ENCODE data around the gene TADA3. TPM values are rescaled to one million over a fixed set of nuclear protein-coding genes. Genes with fewer than 3 reads are reported as not detected.

The TADA3 gene
- total and polyA plus RNA-seq, 9 of the 15 experiments (the other 6 are each of a cell fraction or from before 2014, with no cell fraction given), result 4.1 to 110 (median 74.8) TPM

DNA sequence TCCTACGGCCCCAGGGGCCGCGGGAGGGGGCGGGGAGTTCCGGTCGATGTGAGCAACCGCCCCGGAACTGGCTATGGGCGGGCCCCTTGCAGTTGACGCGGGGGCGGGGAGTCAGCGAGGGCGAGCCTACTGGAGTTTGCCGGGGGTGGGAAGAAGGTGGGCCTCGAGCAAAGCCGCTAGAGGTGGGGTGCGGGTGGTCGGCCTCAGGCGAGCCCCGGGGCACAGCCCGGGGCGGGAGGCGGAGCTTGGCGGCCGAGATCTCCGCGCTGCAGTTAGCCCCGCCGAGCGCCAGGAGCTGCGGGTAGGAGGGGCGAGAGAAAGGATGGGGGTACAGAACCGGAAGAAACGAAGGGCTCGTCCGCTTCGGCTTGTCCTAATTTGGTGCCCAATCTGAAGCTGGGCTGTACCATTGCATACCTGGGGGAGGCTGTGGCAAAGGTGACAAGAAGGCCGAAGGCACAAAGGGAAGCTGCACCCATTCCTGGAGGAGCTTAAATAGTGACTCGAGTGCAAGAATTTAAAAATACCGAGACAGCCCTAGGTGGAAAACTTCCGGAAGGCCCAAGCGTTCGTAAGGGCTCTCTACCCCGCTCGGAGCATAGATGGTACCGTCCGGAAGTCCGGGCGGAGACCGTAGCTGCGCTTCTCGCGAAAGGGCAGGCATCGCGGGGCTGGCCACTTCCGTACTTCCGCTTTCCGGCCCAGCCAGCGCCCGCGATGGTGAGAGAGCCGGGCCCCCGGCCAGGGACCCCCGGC is at the start of gene TADA3, which contains the start of gene ARPC4 (continued):
- TF ChIP-seq, protein P1, sequence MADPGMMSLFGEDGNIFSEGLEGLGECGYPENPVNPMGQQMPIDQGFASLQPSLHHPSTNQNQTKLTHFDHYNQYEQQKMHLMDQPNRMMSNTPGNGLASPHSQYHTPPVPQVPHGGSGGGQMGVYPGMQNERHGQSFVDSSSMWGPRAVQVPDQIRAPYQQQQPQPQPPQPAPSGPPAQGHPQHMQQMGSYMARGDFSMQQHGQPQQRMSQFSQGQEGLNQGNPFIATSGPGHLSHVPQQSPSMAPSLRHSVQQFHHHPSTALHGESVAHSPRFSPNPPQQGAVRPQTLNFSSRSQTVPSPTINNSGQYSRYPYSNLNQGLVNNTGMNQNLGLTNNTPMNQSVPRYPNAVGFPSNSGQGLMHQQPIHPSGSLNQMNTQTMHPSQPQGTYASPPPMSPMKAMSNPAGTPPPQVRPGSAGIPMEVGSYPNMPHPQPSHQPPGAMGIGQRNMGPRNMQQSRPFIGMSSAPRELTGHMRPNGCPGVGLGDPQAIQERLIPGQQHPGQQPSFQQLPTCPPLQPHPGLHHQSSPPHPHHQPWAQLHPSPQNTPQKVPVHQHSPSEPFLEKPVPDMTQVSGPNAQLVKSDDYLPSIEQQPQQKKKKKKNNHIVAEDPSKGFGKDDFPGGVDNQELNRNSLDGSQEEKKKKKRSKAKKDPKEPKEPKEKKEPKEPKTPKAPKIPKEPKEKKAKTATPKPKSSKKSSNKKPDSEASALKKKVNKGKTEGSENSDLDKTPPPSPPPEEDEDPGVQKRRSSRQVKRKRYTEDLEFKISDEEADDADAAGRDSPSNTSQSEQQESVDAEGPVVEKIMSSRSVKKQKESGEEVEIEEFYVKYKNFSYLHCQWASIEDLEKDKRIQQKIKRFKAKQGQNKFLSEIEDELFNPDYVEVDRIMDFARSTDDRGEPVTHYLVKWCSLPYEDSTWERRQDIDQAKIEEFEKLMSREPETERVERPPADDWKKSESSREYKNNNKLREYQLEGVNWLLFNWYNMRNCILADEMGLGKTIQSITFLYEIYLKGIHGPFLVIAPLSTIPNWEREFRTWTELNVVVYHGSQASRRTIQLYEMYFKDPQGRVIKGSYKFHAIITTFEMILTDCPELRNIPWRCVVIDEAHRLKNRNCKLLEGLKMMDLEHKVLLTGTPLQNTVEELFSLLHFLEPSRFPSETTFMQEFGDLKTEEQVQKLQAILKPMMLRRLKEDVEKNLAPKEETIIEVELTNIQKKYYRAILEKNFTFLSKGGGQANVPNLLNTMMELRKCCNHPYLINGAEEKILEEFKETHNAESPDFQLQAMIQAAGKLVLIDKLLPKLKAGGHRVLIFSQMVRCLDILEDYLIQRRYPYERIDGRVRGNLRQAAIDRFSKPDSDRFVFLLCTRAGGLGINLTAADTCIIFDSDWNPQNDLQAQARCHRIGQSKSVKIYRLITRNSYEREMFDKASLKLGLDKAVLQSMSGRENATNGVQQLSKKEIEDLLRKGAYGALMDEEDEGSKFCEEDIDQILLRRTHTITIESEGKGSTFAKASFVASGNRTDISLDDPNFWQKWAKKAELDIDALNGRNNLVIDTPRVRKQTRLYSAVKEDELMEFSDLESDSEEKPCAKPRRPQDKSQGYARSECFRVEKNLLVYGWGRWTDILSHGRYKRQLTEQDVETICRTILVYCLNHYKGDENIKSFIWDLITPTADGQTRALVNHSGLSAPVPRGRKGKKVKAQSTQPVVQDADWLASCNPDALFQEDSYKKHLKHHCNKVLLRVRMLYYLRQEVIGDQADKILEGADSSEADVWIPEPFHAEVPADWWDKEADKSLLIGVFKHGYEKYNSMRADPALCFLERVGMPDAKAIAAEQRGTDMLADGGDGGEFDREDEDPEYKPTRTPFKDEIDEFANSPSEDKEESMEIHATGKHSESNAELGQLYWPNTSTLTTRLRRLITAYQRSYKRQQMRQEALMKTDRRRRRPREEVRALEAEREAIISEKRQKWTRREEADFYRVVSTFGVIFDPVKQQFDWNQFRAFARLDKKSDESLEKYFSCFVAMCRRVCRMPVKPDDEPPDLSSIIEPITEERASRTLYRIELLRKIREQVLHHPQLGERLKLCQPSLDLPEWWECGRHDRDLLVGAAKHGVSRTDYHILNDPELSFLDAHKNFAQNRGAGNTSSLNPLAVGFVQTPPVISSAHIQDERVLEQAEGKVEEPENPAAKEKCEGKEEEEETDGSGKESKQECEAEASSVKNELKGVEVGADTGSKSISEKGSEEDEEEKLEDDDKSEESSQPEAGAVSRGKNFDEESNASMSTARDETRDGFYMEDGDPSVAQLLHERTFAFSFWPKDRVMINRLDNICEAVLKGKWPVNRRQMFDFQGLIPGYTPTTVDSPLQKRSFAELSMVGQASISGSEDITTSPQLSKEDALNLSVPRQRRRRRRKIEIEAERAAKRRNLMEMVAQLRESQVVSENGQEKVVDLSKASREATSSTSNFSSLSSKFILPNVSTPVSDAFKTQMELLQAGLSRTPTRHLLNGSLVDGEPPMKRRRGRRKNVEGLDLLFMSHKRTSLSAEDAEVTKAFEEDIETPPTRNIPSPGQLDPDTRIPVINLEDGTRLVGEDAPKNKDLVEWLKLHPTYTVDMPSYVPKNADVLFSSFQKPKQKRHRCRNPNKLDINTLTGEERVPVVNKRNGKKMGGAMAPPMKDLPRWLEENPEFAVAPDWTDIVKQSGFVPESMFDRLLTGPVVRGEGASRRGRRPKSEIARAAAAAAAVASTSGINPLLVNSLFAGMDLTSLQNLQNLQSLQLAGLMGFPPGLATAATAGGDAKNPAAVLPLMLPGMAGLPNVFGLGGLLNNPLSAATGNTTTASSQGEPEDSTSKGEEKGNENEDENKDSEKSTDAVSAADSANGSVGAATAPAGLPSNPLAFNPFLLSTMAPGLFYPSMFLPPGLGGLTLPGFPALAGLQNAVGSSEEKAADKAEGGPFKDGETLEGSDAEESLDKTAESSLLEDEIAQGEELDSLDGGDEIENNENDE (IDR thresholded peaks at IDR 0.05; ENCODE audit: low read depth, low read length), result no peak
- TF ChIP-seq HMGN3 (IDR thresholded peaks at IDR 0.05; ENCODE audit: borderline replicate concordance, extremely low read depth, insufficient read length, low read depth, low read length) (peak; percentile 92), ZNF696 (CRISPR knock-in tag; conservative IDR thresholded peaks at IDR 0.05) (no peak), JUND (IDR thresholded peaks at IDR 0.05; ENCODE audit: borderline replicate concordance, low read depth, low read length) (peak; percentile 97), JUND (tag; IDR thresholded peaks at IDR 0.05; ENCODE audit: borderline replicate concordance, low read depth, low read length) (no peak), PHB (CRISPR knock-in tag; IDR thresholded peaks at IDR 0.05) (no peak), ARHGAP35 (IDR thresholded peaks at IDR 0.05; ENCODE audit: partially characterized antibody) (peak; percentile 86), PHF20 (IDR thresholded peaks at IDR 0.05; ENCODE audit: partially characterized antibody) (peak; percentile 55), SPI1 (IDR thresholded peaks at IDR 0.05; ENCODE audit: borderline replicate concordance, low read depth, low read length) (peak; percentile 89), ZBTB7A (IDR thresholded peaks at IDR 0.05; ENCODE audit: borderline replicate concordance, control insufficient read depth, low read depth, low read length) (peak; percentile 100)
- TF ChIP-seq, protein P2, sequence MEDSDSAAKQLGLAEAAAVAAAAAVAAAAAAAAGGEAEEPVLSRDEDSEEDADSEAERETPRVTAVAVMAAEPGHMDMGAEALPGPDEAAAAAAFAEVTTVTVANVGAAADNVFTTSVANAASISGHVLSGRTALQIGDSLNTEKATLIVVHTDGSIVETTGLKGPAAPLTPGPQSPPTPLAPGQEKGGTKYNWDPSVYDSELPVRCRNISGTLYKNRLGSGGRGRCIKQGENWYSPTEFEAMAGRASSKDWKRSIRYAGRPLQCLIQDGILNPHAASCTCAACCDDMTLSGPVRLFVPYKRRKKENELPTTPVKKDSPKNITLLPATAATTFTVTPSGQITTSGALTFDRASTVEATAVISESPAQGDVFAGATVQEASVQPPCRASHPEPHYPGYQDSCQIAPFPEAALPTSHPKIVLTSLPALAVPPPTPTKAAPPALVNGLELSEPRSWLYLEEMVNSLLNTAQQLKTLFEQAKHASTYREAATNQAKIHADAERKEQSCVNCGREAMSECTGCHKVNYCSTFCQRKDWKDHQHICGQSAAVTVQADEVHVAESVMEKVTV (CRISPR knock-in tag; IDR thresholded peaks at IDR 0.05), result peak; percentile 45; the same call in 1 of the 2 replicates
- TF ChIP-seq, protein P3, sequence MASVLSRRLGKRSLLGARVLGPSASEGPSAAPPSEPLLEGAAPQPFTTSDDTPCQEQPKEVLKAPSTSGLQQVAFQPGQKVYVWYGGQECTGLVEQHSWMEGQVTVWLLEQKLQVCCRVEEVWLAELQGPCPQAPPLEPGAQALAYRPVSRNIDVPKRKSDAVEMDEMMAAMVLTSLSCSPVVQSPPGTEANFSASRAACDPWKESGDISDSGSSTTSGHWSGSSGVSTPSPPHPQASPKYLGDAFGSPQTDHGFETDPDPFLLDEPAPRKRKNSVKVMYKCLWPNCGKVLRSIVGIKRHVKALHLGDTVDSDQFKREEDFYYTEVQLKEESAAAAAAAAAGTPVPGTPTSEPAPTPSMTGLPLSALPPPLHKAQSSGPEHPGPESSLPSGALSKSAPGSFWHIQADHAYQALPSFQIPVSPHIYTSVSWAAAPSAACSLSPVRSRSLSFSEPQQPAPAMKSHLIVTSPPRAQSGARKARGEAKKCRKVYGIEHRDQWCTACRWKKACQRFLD (CRISPR knock-in tag; IDR thresholded peaks at IDR 0.05), result no peak

All from K562 (cell line).